Measurements from ENCODE around the gene RAB40AL. TPM values are rescaled to one million over a fixed set of nuclear protein-coding genes. Genes with fewer than 3 reads are reported as not detected.
"Not testable (repeated sequence)": the region's sequence is repeated elsewhere in the genome, so short reads cannot be mapped to it uniquely, and the experiment has no call there.

The RAB40AL gene
- total RNA-seq (2021; fragmentation: NEBNext Ultra II Directional; extraction: Animal tissue kit (Norgen Biotek cat#: 25700)) (0.30 TPM in 1 of 2 replicates, not detected in the other), polyA plus RNA-seq (2011; rRNA removed) (0.27 and 0.55 TPM in 2 replicates), polyA minus RNA-seq (2011; rRNA and poly(A)+ RNA removed) (2.0 and 2.5 TPM in 2 replicates)
- 0.16 TPM for polyA plus RNA-seq (2011; cell fraction: cytosol; rRNA removed)
- 4.1 TPM for polyA plus RNA-seq (2011; cell fraction: nucleus; rRNA removed)
- polyA plus RNA-seq (2012, experiment 1 of 2) = 0.25 to 0.36 TPM in 2 of 4 replicates, not detected in the others
- polyA plus RNA-seq (2012, experiment 2 of 2) = not detected
- polyA plus RNA-seq (2013, experiment 1 of 2) = 0.06 TPM
- polyA plus RNA-seq (2013, experiment 2 of 2) = 0.07 TPM
- polyA minus RNA-seq (2011; cell fraction: cytosol; rRNA and poly(A)+ RNA removed) = not detected
- polyA minus RNA-seq (2011; cell fraction: nucleus; rRNA and poly(A)+ RNA removed) = 7.4 TPM
- long read RNA-seq, experiment 1 = 0 reads
- long read RNA-seq, experiment 2 = 0 reads

- H3K9ac ChIP-seq (replicated peaks in 1 of 4; ENCODE audit: extremely low read depth in 1 of 4, low read depth in 3 of 4, low read length in 3 of 4); H3K23me2 ChIP-seq (ENCODE audit: low read depth, low read length); H2BK12ac ChIP-seq (ENCODE audit: low read depth, low read length); H3K14ac ChIP-seq (ENCODE audit: insufficient read length); H2AFZ ChIP-seq (ENCODE audit: low read length); FAIRE-seq; H4K91ac ChIP-seq (replicated peaks; ENCODE audit: insufficient read length, low read length); H2BK15ac ChIP-seq (ENCODE audit: low read length); H2BK20ac ChIP-seq (ENCODE audit: low read length); H3K18ac ChIP-seq (ENCODE audit: extremely low read depth, low read length); H4K5ac ChIP-seq (ENCODE audit: insufficient read length, low read depth, low read length); DNase-seq (ENCODE audit: low read depth in 1 of 2, low spot score in 2 of 2); H3K9me3 ChIP-seq (ENCODE audit: insufficient read depth in 2 of 2, low read depth in 1 of 2, low read length in 1 of 2); H4K8ac ChIP-seq (ENCODE audit: extremely low read depth, insufficient read depth, low read length); H3K4me2 ChIP-seq (ENCODE audit: insufficient read depth in 1 of 2, low read depth in 2 of 2, low read length in 2 of 2); H3K4me3 ChIP-seq (ENCODE audit: extremely low read depth in 1 of 4, insufficient read depth in 2 of 4, low read depth in 3 of 4, low read length in 4 of 4); H3K27me3 ChIP-seq (replicated peaks in 1 of 4; ENCODE audit: control insufficient read depth in 3 of 4, extremely low read depth in 1 of 4, insufficient read depth in 3 of 4, low read length in 3 of 4); POLR2A ChIA-PET (ENCODE audit: partially characterized antibody); H3K4me1 ChIP-seq (replicated peaks in 1 of 4; ENCODE audit: control insufficient read depth in 3 of 4, insufficient read depth in 4 of 4, low read length in 3 of 4); H3K27ac ChIP-seq (ENCODE audit: low read depth, low read length); H3K36me3 ChIP-seq (ENCODE audit: control insufficient read depth in 2 of 4, insufficient read depth in 4 of 4, low read length in 3 of 4); H2AK5ac ChIP-seq (ENCODE audit: low read depth, low read length); H2BK120ac ChIP-seq (replicated peaks; ENCODE audit: low read depth, low read length); H2BK5ac ChIP-seq (ENCODE audit: low read depth, low read length); H4K20me1 ChIP-seq (replicated peaks in 1 of 2; ENCODE audit: control insufficient read depth in 1 of 2, insufficient read depth in 2 of 2, low read length in 2 of 2); H3K79me2 ChIP-seq (ENCODE audit: control insufficient read depth in 1 of 2, insufficient read depth in 2 of 2, low read length in 2 of 2); H3K4ac ChIP-seq (replicated peaks; ENCODE audit: insufficient read length, low read depth, low read length); H3K79me1 ChIP-seq (ENCODE audit: low read depth, low read length); H3K56ac ChIP-seq (replicated peaks; ENCODE audit: insufficient read length, low read depth, low read length); H3K23ac ChIP-seq (ENCODE audit: insufficient read length): not testable (repeated sequence)
- CTCF ChIA-PET (ENCODE audit: partially characterized antibody) = interaction anchor here (1.7 to 3.5 kb wide), 2 partner anchors 11 to 14 kb away, joined by 3 to 28 read pairs; no protein-coding TSS in a partner anchor
- 96% methylated on average over 5 of the region's 15 CpGs; no CpG with 5 or more reads in 1 of the 2 experiments for WGBS, 2 experiments (ENCODE audit: extremely low coverage in 1 of 2, insufficient coverage in 1 of 2, insufficient read length in 1 of 2, insufficient replicate concordance in 2 of 2, low coverage in 1 of 2, low lambda C conversion rate in 2 of 2, missing lambda C conversion rate in 1 of 2)
Observed at GRCh38 chrX:102936972-102937371, at the start of gene RAB40AL. RAB40AL (plus strand) TSS chrX:102937272; CDS start chrX:102937319, 47 bp downstream.

Data from H1 (cell line).